ENCODE data around the gene EXOC6.

DNA sequence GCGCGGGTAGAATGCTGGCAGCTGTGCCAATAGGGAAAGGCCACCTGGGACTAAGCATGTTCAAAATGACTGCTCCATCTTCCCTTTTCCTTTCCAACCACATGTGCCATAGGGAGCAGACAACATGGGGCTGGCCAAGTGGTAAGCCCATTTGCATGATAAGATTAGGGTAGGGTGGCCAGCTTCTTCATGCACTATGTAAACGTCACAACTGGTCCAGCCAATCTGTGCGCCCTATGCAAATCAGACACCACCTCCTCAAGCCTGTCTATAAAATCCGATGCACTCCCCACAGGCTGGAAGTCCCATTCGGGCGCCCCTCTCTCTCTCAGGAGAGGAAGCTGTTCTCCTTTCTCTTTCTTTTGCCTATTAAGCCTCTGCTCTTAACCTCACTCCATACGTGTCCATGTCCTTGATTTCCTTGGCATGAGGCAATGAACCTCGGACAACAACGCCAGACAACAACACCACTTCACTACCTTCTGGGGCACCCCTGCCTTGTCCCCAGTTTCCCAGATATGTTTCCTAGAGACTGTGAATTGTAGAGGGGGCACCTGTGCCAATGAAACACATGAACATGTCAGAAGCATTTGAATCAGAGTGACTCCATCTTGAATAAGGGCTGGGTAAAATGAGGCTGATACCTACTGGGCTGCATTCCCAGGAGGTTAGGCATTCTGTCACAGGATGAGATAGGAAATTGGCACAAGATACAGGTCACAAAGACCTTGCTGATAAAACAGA is 19.1 kb upstream of the EXOC6 start:
- no peak for TF ChIP-seq GATA2 (IDR thresholded peaks at IDR 0.05; ENCODE audit: low read depth, low read length)
- no peak for TF ChIP-seq GATA3 (IDR thresholded peaks at IDR 0.05; ENCODE audit: low read depth, low read length)
